T-cell (primary cell): ENCODE results near the gene WDR88. TPM values are rescaled to one million over a fixed set of nuclear protein-coding genes. Genes with fewer than 3 reads are reported as not detected.
A peak's percentile ranks its signal among the peaks of the same experiment; 100 is the strongest.
"Not testable (repeated sequence)": the region's sequence is repeated elsewhere in the genome, so short reads cannot be mapped to it uniquely, and the experiment has no call there.

Source experiments
- ATAC-seq, 4 experiments: fragments of 200-7000 bp in 3 of 4; fragments of 150-1000 bp in 1 of 4; cut with Tn5 transposase; replicated peaks in 1 of 4; 1 replicate in 3 of 4; 2 replicates in 1 of 4; pipeline ENCODE4 v1.10.0; 2021; ENCODE audit warnings: moderate library complexity in 3 of 4, mild to moderate bottlenecking in 2 of 4, moderate number of reproducible peaks in 1 of 4
- CTCF ChIA-PET, 2 donors: fragments of 300-600 bp; sonication (Branson Sonifier 250); formaldehyde crosslinking; loops; one replicate each; lab custom pipeline; 2022; ENCODE audit warnings: antibody characterized with exemption in 2 of 2; lab: Charles Lee
- POLR2A ChIA-PET, 2 donors: fragments of 300-600 bp; sonication (Branson Sonifier 250); formaldehyde crosslinking; loops; one replicate each; lab custom pipeline; 2022; ENCODE audit warnings: antibody characterized with exemption in 2 of 2; lab: Charles Lee
- DNase-seq, 35 experiments: peaks; one replicate each; pipeline versions ENCODE4 v3.0.0 to v3.0.0-alpha.2; 2013 to 2023
- H3K27ac ChIP-seq: one replicate; pipeline ENCODE4 v1.5.1; 2013; ENCODE audit warnings: low read length
- H3K27me3 ChIP-seq, 2 experiments: replicated peaks in 1 of 2; 1 replicate in 1 of 2; 2 replicates in 1 of 2; pipeline versions ENCODE4 v1.6.1 to v1.7.0; 2013; ENCODE audit warnings: low read length in 1 of 2, mixed read lengths in 1 of 2; ENCODE audit not compliant: control insufficient read depth in 2 of 2, insufficient read depth in 2 of 2; ENCODE audit errors: extremely low read depth in 1 of 2
- H3K36me3 ChIP-seq, 2 donors: 1 replicate in 1 of 2; 2 replicates in 1 of 2; pipeline versions ENCODE4 v1.6.1 to v1.7.0; 2013; ENCODE audit warnings: low read length in 1 of 2; ENCODE audit not compliant: control insufficient read depth in 2 of 2, insufficient read depth in 1 of 2; ENCODE audit errors: extremely low read depth in 1 of 2
- H3K4me1 ChIP-seq, 2 experiments: 1 replicate in 1 of 2; 2 replicates in 1 of 2; pipeline versions ENCODE4 v1.6.1 to v1.7.0; 2013; ENCODE audit warnings: low read length in 2 of 2, mixed read lengths in 1 of 2; ENCODE audit not compliant: insufficient read depth in 2 of 2, control insufficient read depth in 1 of 2; ENCODE audit errors: extremely low read depth in 1 of 2
- H3K4me3 ChIP-seq, 2 donors: 1 replicate in 1 of 2; 2 replicates in 1 of 2; pipeline versions ENCODE4 v1.5.1 to v1.7.0; 2013; ENCODE audit warnings: mild to moderate bottlenecking in 2 of 2, low read length in 1 of 2, moderate library complexity in 1 of 2; ENCODE audit not compliant: control insufficient read depth in 1 of 2; ENCODE audit errors: extremely low read depth in 1 of 2
- H3K9me3 ChIP-seq: 2 replicates; pipeline ENCODE4 v1.7.0; 2013
- H3K27ac Mint-ChIP-seq, 2 donors: one replicate each; pipeline ENCODE4 v1.8.0; 2020 to 2021; ENCODE audit warnings: mild to moderate bottlenecking in 2 of 2, mixed read lengths in 2 of 2
- H3K27me3 Mint-ChIP-seq, 2 donors: one replicate each; pipeline ENCODE4 v1.8.0; 2021 to 2022; ENCODE audit warnings: mixed read lengths in 2 of 2
- H3K36me3 Mint-ChIP-seq: one replicate; pipeline ENCODE4 v1.8.0; 2021; ENCODE audit warnings: mixed read lengths
- H3K4me1 Mint-ChIP-seq, 3 donors: one replicate each; pipeline ENCODE4 v1.8.0; 2020 to 2022; ENCODE audit warnings: mixed read lengths in 3 of 3, mild to moderate bottlenecking in 1 of 3
- H3K4me3 Mint-ChIP-seq, 3 donors: one replicate each; pipeline ENCODE4 v1.8.0; 2020 to 2022; ENCODE audit warnings: mild to moderate bottlenecking in 3 of 3, mixed read lengths in 3 of 3, moderate library complexity in 3 of 3
- H3K9me3 Mint-ChIP-seq, 3 donors: one replicate each; pipeline ENCODE4 v1.8.0; 2020 to 2022; ENCODE audit warnings: mixed read lengths in 3 of 3
- WGBS: methylation state at CpG from one replicate; pipeline ENCODE4 v1.1.5; 2013; ENCODE audit warnings: missing lambda C conversion rate; ENCODE audit not compliant: insufficient coverage; 5-methylcytosine and 5-hydroxymethylcytosine counted together
- total RNA-seq, 35 experiments: library from RNA in 6 of 35; stranded (reverse) in 6 of 35; fragments of 120-200 nt in 1 of 35; gene quantifications; one replicate each; pipeline versions ENCODE4 v1.2.1 to v1.2.4 and lab custom pipeline; 2013 to 2026

The WDR88 gene
- total RNA-seq, 5 donors from 2014 or later (not counting 1 experiment from before 2014, with no cell fraction given), result 0.20 to 0.56 TPM; not detected in 3

GRCh38 chr19:33159149-33159548 is 27.2 kb downstream of the WDR88 start:
- H3K27ac Mint-ChIP-seq, result peak overlapping the region in 1 of 2 donors; percentile 49

GRCh38 chr19:33159893-33160292 is 28.0 kb downstream of the WDR88 start:
- H3K27ac Mint-ChIP-seq, result peak overlapping the region; percentile 90 to 93
- no peak overlapping the region for H3K4me3 ChIP-seq
- ChIA-PET CTCF (interaction anchor here (0.7 to 2.5 kb wide), 5 partner anchors 15 to 33 kb away, joined by 3 to 22 read pairs (median 3); no protein-coding TSS in a partner anchor), POLR2A (interaction anchor here (0.6 to 1.6 kb wide), 2 partner anchors 17 to 18 kb away, joined by 3 to 10 read pairs; no protein-coding TSS in a partner anchor)
- H3K9me3 Mint-ChIP-seq, result no peaks in the 10 kb centered on the region
- H3K9me3 ChIP-seq, result no peaks in the 10 kb centered on the region
- WGBS, result 100% methylated on average over 7 of the region's 8 CpGs
- H3K36me3 Mint-ChIP-seq, result peaks cover 4% of the 10 kb centered on the region
- H3K36me3 ChIP-seq, result no peaks in the 10 kb centered on the region
- no peaks in the 10 kb centered on the region for H3K27me3 ChIP-seq
- H3K4me1 ChIP-seq, result peaks cover 9 to 41% of the 10 kb centered on the region in 2 experiments
- DNase-seq, result no peak
- peak overlapping the region; percentile 56 for H3K27ac ChIP-seq
- no peaks in the 10 kb centered on the region for H3K27me3 Mint-ChIP-seq
- peak in 1 of 4 experiments; percentile 3 for ATAC-seq
- H3K4me1 Mint-ChIP-seq, result peaks cover 36 to 39% (median 37%) of the 10 kb centered on the region in 3 donors
- H3K4me3 Mint-ChIP-seq, result peak overlapping the region in 1 of 3 donors; percentile 65

More at GRCh38 chr19:33159149-33159548, 27.2 kb downstream of the WDR88 start:
- ChIA-PET POLR2A (interaction anchor here in 1 of 2 donors (0.6 kb wide), 1 partner anchor 60 kb away, joined by 8 read pairs; no protein-coding TSS in a partner anchor), CTCF (no interaction called here)
- Mint-ChIP-seq H3K4me3 (no peak overlapping the region), H3K36me3 (peaks cover 2% of the 10 kb centered on the region), H3K27me3 (no peaks in the 10 kb centered on the region), H3K9me3 (no peaks in the 10 kb centered on the region), H3K4me1 (peaks cover 36 to 39% (median 37%) of the 10 kb centered on the region in 3 donors)
- Histone ChIP-seq H3K36me3 (no peaks in the 10 kb centered on the region), H3K27ac (no peak overlapping the region), H3K4me3 (no peak overlapping the region), H3K9me3 (no peaks in the 10 kb centered on the region), H3K4me1 (peaks cover 9 to 41% of the 10 kb centered on the region in 2 experiments), H3K27me3 (no peaks in the 10 kb centered on the region)
- WGBS, result no CpG with 5 or more reads among the region's 4 CpGs
- DNase-seq, result no peak
- no peak for ATAC-seq

- H3K4me1 Mint-ChIP-seq, result peaks cover 36 to 39% (median 37%) of the 10 kb centered on the region in 3 donors
- H3K27me3 ChIP-seq, result no peaks in the 10 kb centered on the region
- DNase-seq, result no peak
- ChIA-PET POLR2A (interaction anchor here in 1 of 2 donors (1.6 kb wide), 1 partner anchor 16 kb away, joined by 10 read pairs; no protein-coding TSS in a partner anchor), CTCF (interaction anchor here in 1 of 2 donors (1.0 to 2.5 kb wide), 2 partner anchors 16 to 23 kb away, joined by 3 to 22 read pairs; no protein-coding TSS in a partner anchor)
- peak overlapping the region; percentile 90 to 93 for H3K27ac Mint-ChIP-seq
- H3K9me3 ChIP-seq, result no peaks in the 10 kb centered on the region
- ATAC-seq, result no peak
- peak overlapping the region in 1 of 3 donors; percentile 65 for H3K4me3 Mint-ChIP-seq
- peaks cover 9 to 41% of the 10 kb centered on the region in 2 experiments for H3K4me1 ChIP-seq
- peaks cover 4% of the 10 kb centered on the region for H3K36me3 Mint-ChIP-seq
- H3K27ac ChIP-seq, result peak overlapping the region; percentile 56
- no peaks in the 10 kb centered on the region for H3K36me3 ChIP-seq
- H3K9me3 Mint-ChIP-seq, result no peaks in the 10 kb centered on the region
- H3K4me3 ChIP-seq, result no peak overlapping the region
- H3K27me3 Mint-ChIP-seq, result no peaks in the 10 kb centered on the region
- WGBS, result 89% methylated on average over 2 of the region's 4 CpGs
These were observed 29.3 kb downstream of the WDR88 start for GRCh38 chr19:33161201-33161600.

- CTCF ChIA-PET, result no interaction called here
- H3K27me3 ChIP-seq, result no peaks in the 10 kb centered on the region
- no peak overlapping the region for H3K4me3 ChIP-seq
- Mint-ChIP-seq H3K36me3 (peaks cover 4% of the 10 kb centered on the region), H3K4me1 (peaks cover 26 to 34% (median 30%) of the 10 kb centered on the region in 3 donors), H3K27ac (no peak overlapping the region), H3K27me3 (no peaks in the 10 kb centered on the region), H3K4me3 (no peak overlapping the region), H3K9me3 (peaks cover 1 to 10% (median 4%) of the 10 kb centered on the region in 3 donors)
- H3K36me3 ChIP-seq, result no peaks in the 10 kb centered on the region
- DNase-seq, result no peak
- POLR2A ChIA-PET, result interaction anchor here in 1 of 2 donors (0.7 kb wide), 1 partner anchor 32 kb away, joined by 4 read pairs; no protein-coding TSS in a partner anchor
- H3K4me1 ChIP-seq, result peaks cover 3 to 31% of the 10 kb centered on the region in 2 experiments
- peaks cover 2% of the 10 kb centered on the region for H3K9me3 ChIP-seq
- 83% methylated on average over 2 of the region's 6 CpGs for WGBS
- no peak for ATAC-seq
- H3K27ac ChIP-seq, result no peak overlapping the region
These were observed 31.6 kb downstream of the WDR88 start for GRCh38 chr19:33163481-33163880.

DNA sequence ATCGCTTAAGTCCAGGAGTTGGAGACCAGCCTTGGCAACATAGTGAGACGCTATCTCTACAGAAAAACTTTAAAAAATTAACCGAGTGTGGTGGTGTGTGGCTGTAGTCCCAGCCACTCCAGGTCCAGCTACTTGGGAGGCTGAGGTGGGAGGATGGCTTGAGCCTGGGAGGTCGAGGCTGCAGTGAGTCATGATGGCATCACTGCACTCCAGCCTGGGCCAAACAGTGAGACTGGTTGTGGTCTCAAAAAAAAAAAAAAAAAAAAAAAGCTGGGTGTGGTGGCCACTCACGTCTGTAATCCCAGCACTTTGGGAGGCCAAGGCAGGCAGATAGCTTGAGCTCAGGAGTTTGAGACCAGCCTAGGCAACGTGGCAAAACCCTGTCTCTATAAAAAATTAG is 34.1 kb downstream of the WDR88 start:
- H3K9me3 Mint-ChIP-seq, result peaks cover 4 to 13% (median 6%) of the 10 kb centered on the region in 3 donors
- H3K27me3 Mint-ChIP-seq, DNase-seq, ATAC-seq, H3K9me3 ChIP-seq, H3K27ac Mint-ChIP-seq, H3K27me3 ChIP-seq, H3K27ac ChIP-seq, CTCF ChIA-PET, H3K4me3 Mint-ChIP-seq, H3K4me1 ChIP-seq, H3K36me3 ChIP-seq, H3K4me3 ChIP-seq, H3K36me3 Mint-ChIP-seq: not testable (repeated sequence)
- H3K4me1 Mint-ChIP-seq, result peaks cover 11 to 25% (median 12%) of the 10 kb centered on the region in 3 donors
- POLR2A ChIA-PET, result interaction anchor here (0.6 kb wide), 2 partner anchors 13 to 193 kb away, joined by 3 to 5 read pairs; no protein-coding TSS in a partner anchor
- no CpG with 5 or more reads among the region's 6 CpGs for WGBS

DNA sequence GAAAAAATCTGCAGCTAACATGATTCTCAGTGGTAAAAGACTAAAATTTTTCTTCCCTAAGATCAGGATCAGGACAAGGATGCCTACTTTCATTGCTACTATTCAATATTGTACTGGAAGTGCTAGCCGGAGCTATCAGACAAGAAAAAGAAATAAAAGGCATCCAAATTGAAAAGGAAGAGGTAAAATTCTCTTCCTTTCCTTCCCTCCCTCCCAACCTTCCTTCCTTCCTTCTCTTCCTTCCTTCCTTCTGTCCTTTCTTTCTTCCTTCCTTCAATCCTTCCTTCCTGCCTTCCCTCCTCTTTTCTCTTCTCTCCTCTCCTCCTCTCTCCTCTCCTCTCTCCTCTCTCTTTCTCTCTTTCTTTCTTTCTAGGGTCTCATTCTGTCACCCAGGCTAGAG is 35.5 kb downstream of the WDR88 start:
- Histone ChIP-seq H3K27me3 (no peaks in the 10 kb centered on the region), H3K36me3 (no peaks in the 10 kb centered on the region), H3K4me1 (peaks cover 0 to under 1% of the 10 kb centered on the region in 2 experiments), H3K4me3 (no peak overlapping the region), H3K9me3 (peaks cover 5% of the 10 kb centered on the region), H3K27ac (no peak overlapping the region)
- Mint-ChIP-seq H3K4me1 (peaks cover 9 to 19% (median 15%) of the 10 kb centered on the region in 3 donors), H3K9me3 (peaks cover 4 to 13% (median 6%) of the 10 kb centered on the region in 3 donors), H3K27ac (no peak overlapping the region), H3K4me3 (no peak overlapping the region), H3K27me3 (no peaks in the 10 kb centered on the region), H3K36me3 (peaks cover 8% of the 10 kb centered on the region)
- DNase-seq (no peak), ATAC-seq (no peak)
- ChIA-PET POLR2A (no interaction called here), CTCF (no interaction called here)
- no CpG with 5 or more reads among the region's 1 CpG for WGBS
